Measurements from ENCODE around the gene FAM89A. TPM values are rescaled to one million over a fixed set of nuclear protein-coding genes. Genes with fewer than 3 reads are reported as not detected.

Gene FAM89A
- total RNA-seq, 1 experiment from 2014 or later = 1.5 TPM

GRCh38 chr1:231062500-231063270, 22.6 kb upstream of the FAM89A start:
- no peak for TF ChIP-seq CTCF (conservative IDR thresholded peaks at IDR 0.05)
- Histone ChIP-seq H2AFZ (ENCODE audit: low read length) (no peak overlapping the region), H3T11ph (ENCODE audit: low read length) (no peak overlapping the region), H2BK5ac (ENCODE audit: insufficient read length, low read length) (no peak overlapping the region), H3K4me2 (ENCODE audit: insufficient read depth, insufficient read length, low read length) (no peak overlapping the region), H3K18ac (ENCODE audit: insufficient read length, low read depth, low read length) (no peak overlapping the region), H3K27me3 (ENCODE audit: insufficient read depth, low read length) (no peaks in the 10 kb centered on the region), H3K14ac (ENCODE audit: insufficient read depth, low read length) (no peak overlapping the region), H4K8ac (replicated peaks; ENCODE audit: insufficient read length, low read depth, low read length) (no peak overlapping the region), H3K27ac (ENCODE audit: insufficient read length, low read depth, low read length) (no peak overlapping the region), H4K20me1 (ENCODE audit: control insufficient read depth, insufficient read depth, insufficient read length) (no peaks in the 10 kb centered on the region), H2BK12ac (ENCODE audit: insufficient read length, low read depth, low read length) (no peak overlapping the region), H2BK15ac (ENCODE audit: low read depth, low read length) (no peak overlapping the region), H3K56ac (ENCODE audit: insufficient read length, low read depth, low read length) (no peak overlapping the region), H3K9me3 (ENCODE audit: control insufficient read depth, low read depth, low read length) (no peaks in the 10 kb centered on the region), H3K23ac (ENCODE audit: insufficient read length, low read depth, low read length) (no peak overlapping the region), H3K79me1 (ENCODE audit: insufficient read depth, low read depth, low read length, poor library complexity, severe bottlenecking) (no peaks in the 10 kb centered on the region), H3K4me1 (ENCODE audit: insufficient read depth, low read length) (no peaks in the 10 kb centered on the region), H2AK5ac (ENCODE audit: insufficient read length, low read length) (no peak overlapping the region), H2BK20ac (ENCODE audit: low read depth, low read length, poor library complexity, severe bottlenecking) (no peak overlapping the region), H4K5ac (ENCODE audit: insufficient read length, low read depth, low read length) (no peak overlapping the region), H3K4ac (ENCODE audit: low read depth, low read length) (no peak overlapping the region), H3K9ac (ENCODE audit: extremely low read depth, insufficient read length, low read length) (no peak overlapping the region), H2BK120ac (ENCODE audit: low read depth, low read length, poor library complexity, severe bottlenecking) (no peak overlapping the region), H3K79me2 (ENCODE audit: insufficient read depth, low read length) (no peaks in the 10 kb centered on the region), H4K91ac (ENCODE audit: insufficient read length, low read depth, low read length) (no peak overlapping the region), H3K23me2 (ENCODE audit: insufficient read length, low read depth, low read length, poor library complexity, severe bottlenecking) (no peaks in the 10 kb centered on the region)
- no peak for DNase-seq
- no peak overlapping the region for H3K27ac Mint-ChIP-seq
- H3K4me1 Mint-ChIP-seq = no peaks in the 10 kb centered on the region
- H3K4me3 Mint-ChIP-seq = no peak overlapping the region
- peaks cover 3 to 4% of the 10 kb centered on the region in 2 experiments; a peak in 4 of 5 replicates for H3K9me3 Mint-ChIP-seq
- no CpG with 5 or more reads among the region's 11 CpGs for WGBS (ENCODE audit: extremely low coverage, insufficient read length, low lambda C conversion rate)
- peaks cover 0 to 4% (median 0%) of the 10 kb centered on the region in 3 experiments; a peak in 2 of 7 replicates for H3K36me3 Mint-ChIP-seq (ENCODE audit: insufficient read depth in 1 of 3, low read depth in 3 of 3)
- peaks cover 92% of the 10 kb centered on the region for H3K27me3 Mint-ChIP-seq (ENCODE audit: low read depth)
